ENCODE measurements around the gene CSMD2.
"Not testable (repeated sequence)": the region's sequence is repeated elsewhere in the genome, so short reads cannot be mapped to it uniquely, and the experiment has no call there.

CSMD2 gene

GRCh38 chr1:33517596-33518250, 647.3 kb downstream of the CSMD2 start:
- H3K27ac ChIP-seq, result no peak overlapping the region

GRCh38 chr1:33516891-33517567, 648.0 kb downstream of the CSMD2 start:
- H3K4me3 ChIP-seq, result no peak overlapping the region
- no peak overlapping the region for H3K27ac ChIP-seq
- DNase-seq (ENCODE audit: low spot score), result no peak
- no peak for TF ChIP-seq CTCF (IDR thresholded peaks at IDR 0.05)

More at GRCh38 chr1:33517596-33518250, 647.3 kb downstream of the CSMD2 start:
- no peak overlapping the region for H3K4me3 ChIP-seq
- DNase-seq (ENCODE audit: low spot score), result no peak
- no peak for TF ChIP-seq CTCF (IDR thresholded peaks at IDR 0.05)

- Histone ChIP-seq H3K4me3 (no peak overlapping the region), H3K27ac (no peak overlapping the region)
- no peak for TF ChIP-seq CTCF (IDR thresholded peaks at IDR 0.05)
- no peak for DNase-seq (ENCODE audit: low spot score)
Measured at GRCh38 chr1:33516428-33516827, 648.6 kb downstream of the CSMD2 start.

- no peak for TF ChIP-seq CTCF (IDR thresholded peaks at IDR 0.05)
- no peak overlapping the region for H3K27ac ChIP-seq
- DNase-seq (ENCODE audit: low spot score), result no peak
- no peak overlapping the region for H3K4me3 ChIP-seq
Measured at GRCh38 chr1:33515607-33516006, 649.4 kb downstream of the CSMD2 start.

DNA sequence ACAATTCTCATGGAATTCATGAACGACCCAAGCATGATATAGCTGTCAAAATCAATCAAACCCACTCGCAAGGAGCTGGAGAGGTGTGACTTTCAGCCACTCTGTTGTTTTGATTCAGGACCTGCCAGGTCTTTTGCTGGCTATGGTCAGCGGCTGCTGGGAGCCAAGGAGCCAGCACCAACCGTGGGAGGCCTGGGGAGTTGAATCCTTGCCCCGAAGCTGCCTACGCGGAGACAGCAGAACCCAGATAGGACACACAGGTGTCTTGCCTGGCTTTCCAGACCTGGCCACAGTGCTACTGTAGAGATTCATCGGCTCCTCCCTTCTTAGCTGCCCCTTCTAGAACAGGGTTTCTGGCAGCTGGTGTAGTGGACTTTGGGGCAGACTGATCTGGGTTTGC, 649.9 kb downstream of the CSMD2 start:
- DNase-seq (ENCODE audit: low spot score), result no peak
- H3K27ac ChIP-seq, result no peak overlapping the region
- no peak for TF ChIP-seq CTCF (IDR thresholded peaks at IDR 0.05)
- H3K4me3 ChIP-seq, result no peak overlapping the region

DNA sequence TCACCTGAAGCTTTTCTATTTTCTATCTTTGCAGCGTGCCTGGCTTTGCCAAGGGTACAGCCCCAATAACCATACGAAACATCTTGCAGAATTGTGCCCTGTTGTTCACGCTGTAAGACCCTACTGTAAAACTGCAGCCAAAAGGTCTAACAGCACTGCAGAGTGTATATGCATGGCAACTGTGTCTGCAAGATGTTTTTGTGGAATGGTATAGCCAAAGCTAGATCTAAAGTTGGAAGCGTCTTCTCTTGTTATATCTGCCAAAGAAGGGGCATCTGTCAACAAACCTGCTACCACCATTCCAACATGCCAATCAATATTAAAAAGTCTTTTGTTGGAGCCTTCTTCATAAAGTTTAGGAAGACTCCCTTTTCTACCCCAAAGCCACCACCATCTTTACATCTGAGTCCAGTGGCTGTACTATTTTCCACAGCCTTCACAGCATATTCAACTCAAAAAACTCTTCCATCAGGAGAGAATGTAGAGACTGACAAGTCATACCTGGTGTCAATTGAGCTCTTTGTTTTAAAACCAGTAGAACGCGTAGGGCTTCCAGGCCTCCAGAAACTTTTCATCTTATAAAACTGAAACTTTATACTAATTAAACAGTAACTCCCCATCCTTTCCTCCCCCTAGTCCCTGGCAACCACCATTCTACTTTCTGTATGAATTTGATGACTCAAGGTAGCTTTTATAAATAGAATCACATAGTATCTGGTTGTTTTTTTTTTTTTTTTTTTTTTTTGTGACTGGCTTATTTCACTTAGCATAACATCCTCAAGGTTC, 652.6 kb downstream of the CSMD2 start:
- H3K4me3 ChIP-seq, result no peak overlapping the region
- DNase-seq (ENCODE audit: low spot score), result no peak
- no peak overlapping the region for H3K27ac ChIP-seq
- no peak for TF ChIP-seq CTCF (IDR thresholded peaks at IDR 0.05)

DNA sequence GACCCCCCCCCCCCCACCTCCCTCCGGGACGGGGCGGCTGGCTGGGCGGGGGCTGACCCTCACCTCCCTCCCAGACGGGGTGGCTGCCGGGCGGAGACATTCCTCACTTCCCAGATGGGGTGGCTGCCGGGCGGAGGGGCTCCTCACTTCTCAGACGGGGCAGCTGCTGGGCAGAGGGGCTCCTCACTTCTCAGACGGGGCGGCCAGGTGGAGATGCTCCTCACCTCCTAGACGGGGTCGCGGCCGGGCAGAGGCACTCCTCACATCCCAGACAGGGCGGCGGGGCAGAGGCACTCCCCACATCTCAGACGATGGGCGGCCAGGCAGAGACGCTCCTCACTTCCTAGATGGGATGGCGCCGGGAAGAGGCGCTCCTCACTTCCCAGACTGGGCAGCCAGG, 655.8 kb downstream of the CSMD2 start:
- H3K4me3 ChIP-seq; H3K27ac ChIP-seq; DNase-seq (ENCODE audit: low spot score): not testable (repeated sequence)

Data from coronary artery (tissue), 2 donors.